ENCODE results near the gene CYB561A3.
A peak's percentile ranks its signal among the peaks of the same experiment; 100 is the strongest.
"Not testable (repeated sequence)": the region's sequence is repeated elsewhere in the genome, so short reads cannot be mapped to it uniquely, and the experiment has no call there.

The CYB561A3 gene

DNA sequence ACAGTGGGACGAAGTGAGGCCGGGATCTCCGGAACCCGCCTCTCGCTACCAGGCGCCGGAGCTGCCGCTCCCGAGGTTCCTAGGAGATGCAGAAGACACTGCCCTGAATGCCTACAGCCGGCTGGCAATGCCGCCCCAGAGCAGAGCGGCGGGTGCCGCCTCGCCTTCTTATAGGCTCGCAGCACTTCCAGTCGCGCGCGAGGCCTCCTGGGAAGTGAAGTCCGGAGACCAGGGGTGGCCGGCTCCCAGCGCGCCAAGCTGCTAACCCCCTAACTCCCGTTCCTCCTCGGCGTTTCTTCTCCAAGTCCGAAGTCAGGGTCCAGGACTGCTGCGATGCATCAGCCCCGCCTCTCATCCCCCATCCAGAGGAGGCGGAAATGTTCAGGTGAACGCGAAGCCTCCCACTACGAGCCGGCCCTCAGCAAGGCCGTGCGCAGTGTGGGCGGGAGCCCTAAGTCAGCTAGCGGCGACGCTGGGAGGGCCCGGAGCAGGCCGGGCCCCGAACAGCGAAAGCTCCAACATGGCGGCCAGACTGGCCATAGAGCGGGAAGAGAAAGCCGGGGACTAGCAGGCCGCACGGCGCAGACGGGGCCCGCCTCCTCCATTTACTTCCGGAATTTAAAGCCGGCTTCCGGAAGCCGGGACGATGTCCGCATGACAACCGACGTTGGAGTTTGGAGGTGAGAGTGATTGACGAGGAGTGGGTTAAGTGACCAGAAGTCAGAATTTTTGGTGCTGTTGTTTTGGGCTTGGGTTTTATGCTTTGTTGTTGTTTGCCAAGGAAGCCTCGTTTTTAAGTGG, at the start of gene CYB561A3, which contains the start of gene TMEM138:
TSS of gene CYB561A3 (minus strand) at position 142 of the 801 bp plus-strand sequence. CDS start 5,169 bp downstream, outside the sequence.
TSS of gene TMEM138 (plus strand) at position 634 of the 801 bp plus-strand sequence. CDS start 2,017 bp downstream, outside the sequence.
- peak; percentile 96 for DNase-seq (ENCODE audit: low spot score)

GRCh38 chr11:61406991-61407728, 45.5 kb upstream of the CYB561A3 start:
- DNase-seq (ENCODE audit: low spot score), result no peak

DNA sequence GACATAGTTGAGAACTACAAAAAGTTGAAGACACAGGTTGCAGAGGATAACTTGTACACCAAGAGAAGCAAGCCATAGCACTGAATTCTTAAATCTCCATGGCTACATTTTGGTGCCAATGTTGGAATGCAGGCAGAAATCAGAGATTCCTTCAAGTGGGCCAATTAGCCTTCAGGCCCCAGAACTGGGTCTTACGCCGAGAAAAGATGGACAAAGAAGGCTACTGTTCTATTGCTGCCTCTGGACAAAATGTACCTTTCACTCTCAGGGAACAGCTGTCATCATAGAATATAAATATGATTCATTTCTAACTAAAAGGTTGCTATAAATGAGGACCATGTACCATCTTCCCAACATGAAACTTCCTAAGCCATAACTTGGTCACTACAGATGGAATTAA, 44.4 kb upstream of the CYB561A3 start:
- no peak for DNase-seq (ENCODE audit: low spot score)

GRCh38 chr11:61404641-61405040, 43.0 kb upstream of the CYB561A3 start:
- DNase-seq (ENCODE audit: low spot score), result no peak

DNA sequence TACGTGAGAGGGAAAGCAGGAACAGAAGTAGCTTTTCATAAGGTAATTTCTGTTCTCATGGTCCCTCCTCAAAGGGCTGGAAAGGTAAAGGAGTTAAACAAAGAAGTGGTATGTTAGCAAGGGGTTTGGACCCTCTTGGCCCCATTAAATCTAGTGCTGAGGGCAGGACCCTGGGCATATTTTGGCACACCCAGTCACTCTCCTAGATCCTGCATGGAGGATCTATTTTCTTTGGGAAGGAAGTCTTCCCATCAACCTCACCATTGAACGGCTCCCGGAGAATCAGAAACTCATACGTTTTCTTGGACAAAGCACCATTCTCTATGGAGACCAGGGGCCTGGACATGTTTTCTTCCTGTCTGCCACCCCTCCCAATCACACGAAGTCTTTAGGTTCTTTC, 42.4 kb upstream of the CYB561A3 start:
- DNase-seq (ENCODE audit: low spot score), result no peak

GRCh38 chr11:61403658-61404057, 42.0 kb upstream of the CYB561A3 start:
- DNase-seq (ENCODE audit: low spot score), result no peak

- DNase-seq (ENCODE audit: low spot score), result no peak
Observed at GRCh38 chr11:61401573-61401972, 39.9 kb upstream of the CYB561A3 start.

- DNase-seq (ENCODE audit: low spot score), result no peak
Observed at GRCh38 chr11:61401173-61401572, 39.5 kb upstream of the CYB561A3 start.

GRCh38 chr11:61392981-61393595, 31.4 kb upstream of the CYB561A3 start:
- peak; percentile 47 for DNase-seq (ENCODE audit: low spot score)

DNA sequence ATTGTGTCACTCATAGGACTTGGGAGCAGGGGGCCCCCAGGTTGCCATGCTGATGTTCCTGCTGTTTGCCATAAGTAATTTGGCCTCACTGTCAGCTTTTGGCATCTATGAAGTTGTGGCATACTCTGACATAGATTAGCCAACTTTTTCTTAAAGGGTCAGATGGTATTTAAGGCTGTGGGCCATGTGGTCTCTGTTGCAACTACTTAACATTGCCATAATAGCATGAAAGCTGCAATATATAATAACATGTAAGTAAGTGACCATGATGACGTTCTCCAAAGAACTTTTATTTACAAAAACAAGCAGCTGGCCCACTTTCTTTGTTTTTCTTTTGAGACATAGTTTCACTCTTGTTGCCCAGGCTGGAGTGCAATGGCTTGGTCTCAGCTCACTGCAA, 28.5 kb upstream of the CYB561A3 start:
- DNase-seq (ENCODE audit: low spot score), result no peak

- DNase-seq (ENCODE audit: low spot score), result peak; percentile 24
Observed at GRCh38 chr11:61384271-61385242, 22.9 kb upstream of the CYB561A3 start.

DNA sequence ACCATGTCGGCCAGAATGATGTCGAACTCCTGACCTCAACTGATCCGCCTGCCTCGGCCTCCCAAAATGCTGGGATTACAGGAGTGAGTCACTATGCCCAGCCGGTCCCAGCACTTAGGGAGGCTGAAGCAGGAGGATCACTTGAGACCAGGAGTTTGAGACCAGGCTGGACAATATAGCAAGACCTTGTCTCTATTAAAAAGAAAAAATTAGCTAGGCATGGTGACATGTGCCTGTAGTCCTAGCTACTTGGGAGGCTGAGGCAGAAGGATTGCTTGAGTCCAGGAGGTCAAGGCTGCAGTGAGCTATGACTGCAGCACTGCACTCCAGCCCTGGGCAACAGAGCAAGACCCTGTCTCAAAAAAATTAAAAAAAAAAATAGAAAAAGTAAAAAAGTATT, 22.2 kb upstream of the CYB561A3 start:
- not testable (repeated sequence) for DNase-seq (ENCODE audit: low spot score)

DNA sequence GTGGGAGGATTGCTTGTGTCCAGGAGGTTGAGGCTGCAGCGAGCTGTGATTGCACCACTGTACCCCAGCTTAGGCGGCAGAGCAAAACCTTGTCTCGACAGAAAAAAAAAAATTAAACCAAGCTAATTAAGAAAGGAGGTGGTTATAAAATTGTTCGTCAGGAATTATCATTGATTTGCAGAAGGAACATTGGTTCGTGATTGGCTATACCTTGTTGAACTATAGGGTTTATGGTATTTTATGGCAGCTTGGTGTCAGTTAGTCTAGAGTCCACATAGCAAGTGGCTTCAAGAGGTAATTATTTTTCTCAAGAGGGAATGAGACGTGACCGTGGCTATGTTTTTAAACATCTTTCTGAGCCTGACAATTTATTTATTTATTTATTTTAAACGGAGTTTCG, 19.2 kb upstream of the CYB561A3 start:
- no peak for DNase-seq (ENCODE audit: low spot score)

DNA sequence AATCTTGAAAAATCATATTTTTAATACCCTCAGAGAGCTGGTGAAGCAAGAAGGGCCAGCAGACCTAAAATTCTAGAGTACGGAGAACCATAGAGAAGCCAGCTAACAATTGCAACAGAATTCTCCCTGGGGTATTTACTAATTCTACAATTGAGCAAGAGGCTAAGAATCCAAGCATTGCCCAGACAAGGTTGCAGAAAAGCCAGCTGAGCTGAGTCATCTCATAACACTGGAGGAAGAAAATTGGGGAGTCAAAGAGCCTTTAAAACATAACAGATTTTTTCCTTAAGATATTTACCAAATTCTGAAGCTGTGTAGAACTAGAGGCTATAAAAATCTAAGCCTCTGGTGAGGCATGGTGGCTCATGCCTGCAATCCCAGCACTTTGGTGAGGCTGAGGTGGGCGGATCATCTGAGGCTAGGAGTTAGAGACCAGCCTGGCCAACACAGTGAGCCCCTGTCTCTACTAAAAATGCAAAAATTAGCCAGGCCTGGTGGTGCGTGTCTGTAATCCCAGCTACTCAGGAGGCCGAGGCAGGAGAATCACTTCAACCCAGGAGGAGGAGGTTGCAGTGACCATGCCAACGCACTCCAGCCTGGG, 17.1 kb upstream of the CYB561A3 start:
- DNase-seq (ENCODE audit: low spot score), result peak; percentile 91

- peak; percentile 38 for DNase-seq (ENCODE audit: low spot score)
Observed at GRCh38 chr11:61377461-61378160, 15.9 kb upstream of the CYB561A3 start.

DNA sequence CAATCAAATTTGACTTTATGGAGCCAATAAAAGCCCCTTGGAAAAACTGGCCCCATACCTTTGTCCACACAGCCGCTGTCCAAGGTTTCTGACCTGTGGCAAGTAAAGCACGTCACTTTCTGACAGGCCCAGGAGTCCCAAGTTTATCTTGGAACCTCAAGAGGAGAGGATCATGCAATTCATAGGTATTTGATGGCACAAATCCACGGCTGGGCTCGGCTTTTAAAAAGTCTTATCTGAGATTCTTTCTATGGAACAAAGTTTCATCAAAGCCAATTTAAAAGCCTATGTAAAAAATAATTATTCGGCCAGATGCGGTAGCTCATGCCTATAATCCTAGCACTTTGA, 14.1 kb upstream of the CYB561A3 start:
- no peak for DNase-seq (ENCODE audit: low spot score)

GRCh38 chr11:61372659-61373420, 11.2 kb upstream of the CYB561A3 start:
- no peak for DNase-seq (ENCODE audit: low spot score)

DNA sequence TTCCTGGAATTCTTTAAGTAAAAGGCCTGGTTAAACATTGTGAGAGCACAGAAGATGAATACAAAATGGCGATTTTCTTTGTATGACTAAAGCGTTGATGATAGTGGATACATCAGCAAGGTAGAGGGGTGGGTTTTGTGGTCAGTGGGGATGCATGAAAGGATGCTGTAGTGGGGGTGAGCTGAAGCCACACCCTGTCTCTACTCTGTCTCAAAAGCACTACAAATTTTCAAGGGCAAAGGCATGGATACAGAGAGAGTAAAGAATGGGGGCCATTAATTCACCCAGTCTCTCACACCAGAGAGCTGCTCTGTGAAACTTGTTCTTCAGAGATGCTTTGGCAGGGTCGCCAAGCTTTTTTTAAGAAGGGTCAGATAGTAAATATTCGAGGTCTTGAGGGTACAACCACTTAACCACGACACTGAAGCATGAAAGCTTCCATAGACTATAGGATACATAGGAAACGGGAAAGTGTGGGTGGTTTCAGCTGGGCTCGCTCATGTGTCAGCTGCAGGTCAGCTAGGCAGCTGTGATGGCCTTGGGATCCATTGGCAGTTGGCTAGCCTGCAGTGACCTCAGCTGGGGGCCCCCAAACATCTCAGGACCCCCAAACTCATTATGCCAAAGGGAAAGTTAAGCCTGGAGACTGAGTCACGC, 8.8 kb upstream of the CYB561A3 start:
- DNase-seq (ENCODE audit: low spot score), result no peak
